DMS 273 (cell line): ENCODE measurements around the gene RBSN.

Experiments used
- DNase-seq: peaks from one replicate; lab custom pipeline; 2025; ENCODE audit not compliant: unreplicated experiment; lab: John Stamatoyannopoulos, UW

Gene RBSN

GRCh38 chr3:15063238-15063637, 35.7 kb downstream of the RBSN start:
- no peak for DNase-seq

DNA sequence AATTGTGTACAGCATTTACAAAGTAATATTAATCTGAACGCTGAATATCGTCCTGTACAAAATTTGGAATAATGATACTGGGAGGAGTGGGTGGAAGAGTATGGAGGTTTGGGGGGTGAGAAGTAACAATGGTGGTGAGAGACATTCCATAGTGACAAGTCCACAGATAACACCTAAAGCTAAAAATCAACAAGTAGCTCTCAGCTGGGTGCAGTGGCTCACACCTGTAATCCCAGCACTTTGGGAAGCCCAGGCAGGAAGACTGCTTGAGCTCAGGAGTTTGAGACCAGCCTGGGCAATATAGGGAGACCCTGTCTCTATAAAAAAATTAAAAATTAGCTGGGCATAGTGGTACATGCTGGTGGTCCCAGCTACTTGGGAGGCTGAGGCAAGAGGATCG, 38.9 kb downstream of the RBSN start:
- no peak for DNase-seq

DNA sequence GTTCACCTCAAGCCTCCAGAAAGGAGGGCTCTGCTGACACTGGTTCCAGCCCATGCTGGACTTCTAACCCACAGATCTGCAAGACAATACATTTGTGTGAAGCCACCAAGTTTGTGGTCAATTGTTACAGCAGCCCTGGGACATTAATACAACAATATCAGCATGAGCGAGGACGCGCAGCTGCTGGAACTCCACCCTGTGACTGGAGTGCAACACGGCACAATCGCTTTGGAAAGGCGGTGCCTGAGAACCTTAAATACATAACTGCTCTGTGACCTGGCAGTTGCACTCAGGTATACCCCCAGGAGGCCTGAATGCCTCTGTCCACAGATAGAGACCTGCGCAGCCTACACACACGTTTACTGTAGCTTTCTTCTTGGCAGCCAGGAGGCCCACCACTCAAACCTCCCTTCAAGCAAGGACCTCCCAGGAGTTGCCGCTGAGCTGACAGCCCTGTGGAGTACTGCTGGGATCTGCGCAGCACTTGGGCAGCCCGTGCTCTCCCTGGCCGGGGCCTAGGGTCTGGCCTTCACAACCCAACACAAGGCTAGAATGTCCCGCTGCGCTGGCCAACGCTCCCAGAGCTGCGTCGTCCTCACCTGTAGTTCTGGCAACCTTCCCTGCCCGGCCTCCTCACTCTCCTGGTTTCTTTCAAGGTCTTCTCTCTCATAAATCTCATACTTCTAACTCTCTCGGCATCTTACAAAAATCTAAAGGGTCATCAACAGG, 42.1 kb downstream of the RBSN start:
- DNase-seq: no peak

DNA sequence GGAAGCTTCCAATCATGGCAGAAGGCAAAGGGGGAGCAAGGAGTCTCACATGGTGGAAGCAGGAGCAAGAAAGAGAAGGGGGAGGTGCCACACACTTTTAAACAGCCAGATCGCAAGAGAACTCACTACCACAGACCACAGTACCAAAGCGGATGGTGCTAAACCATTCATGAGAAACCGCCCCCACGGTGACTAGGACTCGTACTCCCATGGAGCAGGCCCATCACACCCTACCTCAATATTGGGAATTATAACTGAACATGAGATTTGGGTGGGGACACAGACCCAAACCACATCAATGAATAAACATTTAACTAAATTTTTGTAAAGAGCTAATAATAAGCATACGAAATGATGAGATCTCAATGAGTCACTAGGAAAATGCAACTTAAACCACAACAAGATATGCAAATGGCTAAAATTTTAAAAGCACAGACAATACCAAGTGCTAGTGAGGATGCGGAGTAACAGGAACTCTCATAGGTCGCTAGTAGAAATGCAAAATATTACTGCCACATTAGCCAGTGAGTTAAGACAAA, 43.9 kb downstream of the RBSN start:
- DNase-seq: no peak

DNA sequence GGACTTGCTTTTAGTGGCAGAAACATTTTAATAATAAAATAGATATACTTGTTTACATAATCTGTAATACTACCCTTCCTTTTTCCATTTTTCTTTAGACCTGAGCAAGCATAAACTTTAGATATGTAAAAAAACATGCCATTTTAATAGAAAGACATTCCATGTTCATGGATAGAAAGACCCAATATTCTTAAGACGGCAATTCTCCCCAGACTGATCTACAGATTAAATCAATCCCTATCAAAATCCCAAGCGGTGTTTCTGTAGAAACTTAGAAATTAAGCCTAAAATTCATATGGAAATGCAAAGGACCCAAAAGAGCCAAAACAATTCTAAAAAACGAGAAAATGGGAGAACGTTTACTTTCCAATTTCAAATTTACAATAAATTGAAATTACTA, 45.4 kb downstream of the RBSN start:
- no peak for DNase-seq

DNA sequence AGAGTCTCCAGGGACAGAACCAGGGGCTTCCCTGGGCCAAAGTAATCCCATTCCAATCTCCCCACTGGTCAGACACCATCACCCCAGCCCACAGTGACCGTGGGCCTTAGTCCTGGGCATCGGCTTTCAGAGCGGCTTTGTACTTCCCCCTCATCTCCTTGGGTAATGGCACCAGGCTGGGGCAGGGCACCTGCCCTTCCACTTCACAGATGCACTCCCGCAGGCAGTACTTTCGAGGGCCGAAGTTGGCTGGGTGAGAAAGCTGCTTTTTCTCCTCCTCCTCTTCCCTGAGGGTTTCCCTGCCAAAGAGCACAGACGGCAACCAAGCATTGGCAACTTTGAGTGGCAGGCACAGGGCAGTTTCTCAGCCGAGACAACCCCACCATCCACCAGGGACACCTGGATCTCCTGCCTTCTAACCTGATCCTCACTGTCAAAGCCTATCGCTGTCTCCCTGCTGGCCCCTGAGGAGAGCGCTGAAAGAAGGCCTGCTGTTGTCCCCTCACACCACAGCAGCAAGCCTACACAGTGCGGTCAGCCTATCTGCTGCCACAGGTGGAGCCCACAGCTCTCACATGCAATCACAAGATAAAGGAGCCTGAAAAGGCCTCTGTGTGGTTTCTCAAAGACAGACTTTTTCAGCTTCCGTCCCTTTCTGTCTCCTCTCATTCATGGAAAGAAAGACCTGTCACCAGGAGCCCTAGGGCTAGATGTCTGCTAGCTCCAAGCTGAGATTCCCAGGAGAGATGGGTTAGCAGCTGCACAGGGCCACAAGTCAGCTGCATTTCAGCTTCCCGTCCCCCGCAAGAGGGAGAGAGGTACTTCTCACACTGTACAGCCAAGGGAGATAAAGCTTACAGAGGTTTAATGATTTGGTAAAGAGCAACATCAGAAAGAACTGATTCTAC, 46.4 kb downstream of the RBSN start:
- no peak for DNase-seq

DNA sequence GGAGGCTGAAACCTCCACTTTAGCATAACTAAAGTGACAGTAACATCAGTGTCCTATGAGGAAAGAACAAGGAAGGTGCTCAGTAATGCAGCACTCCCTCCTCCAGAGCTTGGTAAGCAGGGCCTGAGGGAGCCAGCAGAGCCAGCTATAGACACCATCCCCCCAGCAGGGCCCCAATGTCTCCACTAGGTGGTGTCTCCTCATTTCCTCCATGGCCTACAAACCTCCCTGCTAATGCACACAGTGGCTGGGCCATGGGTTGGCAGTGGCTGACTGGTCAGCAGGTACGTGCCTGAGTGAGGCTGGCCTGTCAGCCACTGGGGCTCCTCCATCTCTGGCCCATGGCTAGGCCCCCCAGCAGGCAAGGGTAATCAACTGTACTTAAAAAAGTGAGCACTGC, 47.4 kb downstream of the RBSN start:
- DNase-seq: peak; percentile 55

- DNase-seq: no peak
These were observed 48.4 kb downstream of the RBSN start for GRCh38 chr3:15050405-15051092.

- DNase-seq: no peak
These were observed 49.4 kb downstream of the RBSN start for GRCh38 chr3:15049584-15049983.

GRCh38 chr3:15045667-15046066, 53.3 kb downstream of the RBSN start:
- DNase-seq: no peak

- peak; percentile 13 for DNase-seq
These were observed 54.6 kb downstream of the RBSN start for GRCh38 chr3:15044326-15044725.

DNA sequence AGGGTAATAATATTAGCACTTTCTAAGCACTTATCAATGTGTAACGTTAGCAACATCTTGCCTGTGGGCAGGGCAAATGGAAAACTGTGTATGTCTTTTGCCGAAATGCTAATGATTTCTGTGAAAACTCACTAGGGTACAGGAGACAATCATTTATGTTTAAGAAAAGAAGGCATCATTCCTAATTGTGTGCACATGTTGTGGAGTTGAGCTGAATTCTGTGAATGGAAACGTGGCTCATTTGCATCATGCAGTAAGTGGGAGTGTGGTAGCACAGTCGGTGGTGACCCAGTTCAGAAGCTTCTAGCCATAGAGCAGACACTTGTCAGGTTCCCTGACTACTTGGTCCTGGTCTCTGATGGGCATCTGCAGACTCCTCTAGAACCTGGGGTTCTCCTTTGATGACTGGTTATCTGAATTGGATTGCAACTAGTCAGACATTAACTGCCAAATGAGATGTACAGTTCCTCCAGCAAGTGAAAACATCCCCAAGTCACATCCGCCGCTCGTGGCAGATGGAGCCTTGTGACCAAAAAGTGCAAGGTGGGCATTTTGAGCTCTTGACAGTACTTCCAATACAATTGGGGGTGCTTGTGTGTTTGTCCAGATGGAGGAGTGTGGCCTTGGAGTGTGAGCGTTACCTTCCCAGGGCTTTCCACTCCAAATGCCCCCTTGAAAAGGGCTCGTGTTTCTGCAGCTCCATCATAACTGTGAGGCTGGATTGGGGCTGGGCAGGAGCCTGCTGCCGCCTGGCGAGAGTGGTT, 55.4 kb downstream of the RBSN start:
- DNase-seq: no peak

- no peak for DNase-seq
These were observed 56.0 kb downstream of the RBSN start for GRCh38 chr3:15042936-15043335.

DNA sequence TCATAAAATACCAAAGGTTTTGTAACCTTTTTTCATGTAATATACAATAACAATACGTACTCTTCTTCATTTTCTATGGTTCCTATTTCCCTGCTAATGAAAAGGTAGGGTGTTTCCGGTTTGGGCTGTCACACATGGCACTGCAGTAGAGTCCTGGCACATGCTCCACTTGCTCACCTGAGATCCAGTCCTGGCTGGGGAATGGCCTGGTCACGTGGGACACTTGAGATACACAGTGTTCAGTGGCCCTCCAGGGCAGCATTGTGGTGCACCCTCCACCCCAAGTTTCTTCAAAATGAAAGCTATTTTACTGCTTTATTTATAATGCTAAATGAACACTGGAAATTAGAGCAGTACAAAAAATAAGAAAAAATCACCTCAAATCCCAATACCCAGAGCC, 57.0 kb downstream of the RBSN start:
- DNase-seq: no peak

DNA sequence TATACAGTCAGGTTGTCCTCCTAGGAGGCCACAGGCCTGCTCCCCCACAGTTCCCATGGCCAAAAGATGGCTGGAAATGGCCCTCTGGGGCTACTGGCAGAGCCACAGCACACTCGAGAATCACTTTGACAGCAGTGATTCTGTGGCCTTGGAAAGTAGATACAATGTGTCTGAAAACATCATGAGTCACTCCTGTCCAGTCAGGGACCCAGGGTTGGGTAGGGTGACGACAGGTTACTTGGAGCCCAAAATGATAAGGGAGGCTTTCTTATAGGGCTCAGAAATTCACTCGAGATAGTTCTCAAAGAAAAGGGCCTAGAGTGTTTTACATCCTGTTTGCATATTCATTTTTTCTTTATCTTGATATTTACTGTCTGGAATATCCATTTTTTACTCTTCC, 58.1 kb downstream of the RBSN start:
- no peak for DNase-seq

GRCh38 chr3:15038306-15038705, 60.6 kb downstream of the RBSN start:
- DNase-seq: no peak

DNA sequence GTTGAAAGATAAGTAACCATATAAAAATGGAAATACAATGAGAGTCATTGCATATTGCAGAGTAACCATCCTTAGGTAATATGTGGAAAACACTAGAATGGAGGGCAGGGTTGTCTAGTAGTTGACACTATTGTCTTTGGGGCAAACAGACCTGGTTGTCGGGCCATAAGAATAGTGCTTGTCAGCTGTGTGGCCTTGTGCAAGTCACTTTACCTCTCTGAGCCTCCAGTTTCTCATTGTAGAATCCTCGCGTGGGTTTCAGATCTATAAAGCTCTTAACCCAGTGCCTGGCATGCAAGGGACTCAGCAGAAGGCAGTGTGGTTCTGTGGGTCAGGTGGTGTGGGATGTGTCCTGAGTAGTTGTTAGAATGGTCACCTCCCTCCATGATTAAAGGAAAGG, 65.8 kb downstream of the RBSN start:
- no peak for DNase-seq

DNA sequence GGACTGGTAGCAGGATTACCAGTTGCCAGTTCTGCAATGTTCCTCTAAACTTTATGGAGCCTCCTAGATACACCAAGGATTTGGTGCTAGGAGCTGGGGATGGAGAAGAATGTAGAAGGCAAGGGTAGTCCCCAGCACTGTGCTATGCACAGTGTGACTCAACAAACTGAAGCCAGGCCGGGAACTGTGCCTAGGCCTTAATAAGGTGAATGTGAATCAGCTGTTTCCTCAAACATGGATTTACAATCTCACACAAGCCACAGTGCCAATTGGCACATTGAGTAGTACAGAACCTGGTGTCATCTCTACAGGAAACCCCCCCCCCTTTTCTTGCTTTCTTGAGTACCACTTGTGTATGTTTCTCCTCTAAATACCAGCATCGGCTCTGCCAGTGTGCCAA, 66.3 kb downstream of the RBSN start:
- DNase-seq: no peak

GRCh38 chr3:15029625-15030024, 69.3 kb downstream of the RBSN start:
- DNase-seq: no peak

- DNase-seq: no peak
These were observed 75.2 kb downstream of the RBSN start for GRCh38 chr3:15023719-15024118.

DNA sequence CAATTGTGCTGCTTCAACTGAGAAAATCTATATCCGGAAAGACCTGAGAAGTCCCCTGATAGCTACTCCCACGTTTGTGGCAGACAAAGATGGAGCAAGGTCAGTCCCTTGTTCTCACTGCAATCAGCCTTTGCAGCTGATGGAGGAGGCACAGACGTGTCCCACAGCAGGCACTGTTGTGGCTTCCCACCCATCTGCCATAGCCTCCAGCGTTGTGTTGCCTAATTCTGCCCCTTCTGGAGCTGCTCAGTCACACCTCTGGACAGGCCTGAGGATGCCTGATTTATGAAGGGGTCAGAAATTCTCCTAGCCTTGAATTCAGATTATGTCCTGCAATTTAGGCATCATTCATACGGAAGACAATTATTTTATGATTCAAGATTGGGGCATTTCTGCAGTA, 75.7 kb downstream of the RBSN start:
- DNase-seq: no peak
